ENCODE results near the gene SRP72. TPM values are rescaled to one million over a fixed set of nuclear protein-coding genes. Genes with fewer than 3 reads are reported as not detected.

Gene SRP72
- total RNA-seq, 1 donor from 2014 or later, result 142 TPM

- H3K4me1 Mint-ChIP-seq (ENCODE audit: unreplicated experiment), result peaks cover 10% of the 10 kb centered on the region
- no peak for TF ChIP-seq CTCF (IDR thresholded peaks at IDR 0.05; ENCODE audit: unreplicated experiment)
- H3K36me3 Mint-ChIP-seq (ENCODE audit: low read depth, unreplicated experiment), result peaks cover 13% of the 10 kb centered on the region
- peaks cover 5% of the 10 kb centered on the region for H3K27me3 Mint-ChIP-seq (ENCODE audit: unreplicated experiment)
- H3K4me3 Mint-ChIP-seq (ENCODE audit: unreplicated experiment), result peak within 1 kb of the TSS; percentile 85
- H3K27ac Mint-ChIP-seq (ENCODE audit: unreplicated experiment), result peak within 1 kb of the TSS; percentile 16
- peak; percentile 43 for DNase-seq (ENCODE audit: low spot score)
- H3K9me3 Mint-ChIP-seq (ENCODE audit: unreplicated experiment), result no peaks in the 10 kb centered on the region
Observed at GRCh38 chr4:56505269-56506130, 38.1 kb downstream of the SRP72 start, which contains the start of gene ARL9. Gene ARL9, plus strand, starts transcription at chr4:56505791. Its CDS starts 72 bp downstream, at chr4:56505863.

- no peak for DNase-seq (ENCODE audit: low spot score)
- Mint-ChIP-seq H3K4me3 (ENCODE audit: unreplicated experiment) (no peak overlapping the region), H3K27ac (ENCODE audit: unreplicated experiment) (no peak overlapping the region), H3K27me3 (ENCODE audit: unreplicated experiment) (peaks cover 3% of the 10 kb centered on the region), H3K9me3 (ENCODE audit: unreplicated experiment) (no peaks in the 10 kb centered on the region), H3K4me1 (ENCODE audit: unreplicated experiment) (peaks cover 7% of the 10 kb centered on the region), H3K36me3 (ENCODE audit: low read depth, unreplicated experiment) (no peaks in the 10 kb centered on the region)
- TF ChIP-seq CTCF (IDR thresholded peaks at IDR 0.05; ENCODE audit: unreplicated experiment), result no peak
Observed at GRCh38 chr4:56511098-56511497, 43.7 kb downstream of the SRP72 start.

- no peak overlapping the region for H3K27ac Mint-ChIP-seq (ENCODE audit: unreplicated experiment)
- H3K9me3 Mint-ChIP-seq (ENCODE audit: unreplicated experiment), result no peaks in the 10 kb centered on the region
- H3K4me3 Mint-ChIP-seq (ENCODE audit: unreplicated experiment), result no peak overlapping the region
- H3K27me3 Mint-ChIP-seq (ENCODE audit: unreplicated experiment), result no peaks in the 10 kb centered on the region
- H3K36me3 Mint-ChIP-seq (ENCODE audit: low read depth, unreplicated experiment), result no peaks in the 10 kb centered on the region
- H3K4me1 Mint-ChIP-seq (ENCODE audit: unreplicated experiment), result no peaks in the 10 kb centered on the region
- no peak for DNase-seq (ENCODE audit: low spot score)
- no peak for TF ChIP-seq CTCF (IDR thresholded peaks at IDR 0.05; ENCODE audit: unreplicated experiment)
Observed at GRCh38 chr4:56512166-56512565, 44.7 kb downstream of the SRP72 start.

- no peaks in the 10 kb centered on the region for H3K36me3 Mint-ChIP-seq (ENCODE audit: low read depth, unreplicated experiment)
- H3K4me1 Mint-ChIP-seq (ENCODE audit: unreplicated experiment), result no peaks in the 10 kb centered on the region
Observed at GRCh38 chr4:56513517-56513916, 46.1 kb downstream of the SRP72 start.

More at GRCh38 chr4:56513517-56513916, 46.1 kb downstream of the SRP72 start:
- TF ChIP-seq CTCF (IDR thresholded peaks at IDR 0.05; ENCODE audit: unreplicated experiment), result no peak
- Mint-ChIP-seq H3K9me3 (ENCODE audit: unreplicated experiment) (no peaks in the 10 kb centered on the region), H3K27me3 (ENCODE audit: unreplicated experiment) (no peaks in the 10 kb centered on the region), H3K27ac (ENCODE audit: unreplicated experiment) (no peak overlapping the region), H3K4me3 (ENCODE audit: unreplicated experiment) (no peak overlapping the region)
- no peak for DNase-seq (ENCODE audit: low spot score)

Data from endothelial cell (in vitro differentiated cells).